ENCODE data around the gene MAPKBP1. TPM values are rescaled to one million over a fixed set of nuclear protein-coding genes. Genes with fewer than 3 reads are reported as not detected.

The MAPKBP1 gene
- total and polyA plus RNA-seq, 8 donors: 8.8 to 41.5 (median 16.8) TPM

DNA sequence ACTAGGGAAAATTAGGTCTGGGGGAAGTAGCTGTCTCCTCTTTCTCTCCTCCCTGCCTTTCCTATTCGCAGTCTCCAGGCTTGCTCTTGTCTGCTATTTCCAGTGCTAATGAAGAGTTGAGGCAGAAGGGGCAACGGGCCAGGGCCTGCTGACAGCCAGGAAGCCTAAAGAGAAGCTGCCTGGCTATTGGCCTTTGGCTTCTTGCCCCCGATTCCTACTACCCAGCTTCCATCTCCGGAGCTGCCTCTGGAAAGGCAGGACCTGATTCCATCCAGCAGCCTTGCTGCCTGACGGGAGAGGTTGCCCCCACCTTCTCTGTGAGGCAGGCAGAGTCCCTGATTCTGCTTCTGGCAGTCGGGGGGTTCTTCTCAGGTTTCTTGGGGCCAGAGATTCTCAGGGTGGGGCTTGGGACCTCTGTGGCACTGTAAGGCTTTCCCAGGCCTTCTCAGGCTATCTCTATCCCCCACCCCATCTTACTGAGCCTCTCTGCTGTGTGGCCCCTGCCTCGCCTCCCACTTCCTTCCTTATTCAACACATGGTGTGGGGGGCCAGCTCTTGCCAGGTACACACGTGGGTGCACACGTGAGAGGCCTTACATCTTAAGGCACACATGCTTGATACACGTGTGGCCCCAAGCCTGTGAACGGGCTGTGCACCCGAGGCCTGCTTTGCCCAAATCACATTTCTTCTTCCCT is 35.4 kb downstream of the MAPKBP1 start:
- no peak for DNase-seq
- Histone ChIP-seq H3K27me3 (no peaks in the 10 kb centered on the region), H3K4me1 (peaks cover 3 to 35% (median 17%) of the 10 kb centered on the region in 4 donors), H3K27ac (no peak overlapping the region), H3K4me3 (no peak overlapping the region), H3K9me3 (no peaks in the 10 kb centered on the region), H3K36me3 (peaks cover 22 to 51% (median 32%) of the 10 kb centered on the region in 4 donors)
- no peak for TF ChIP-seq EP300 (IDR thresholded peaks at IDR 0.05)
- no peak for TF ChIP-seq POLR2A (IDR thresholded peaks at IDR 0.05)
- 64 to 85% (median 82%) methylated on average over 9 to 12 of the region's 12 CpGs for WGBS, 5 donors
- intact Hi-C loops (cut with DNase I; ENCODE audit: low total_unique reads): loop anchor here (5.0 kb wide), 1 partner anchor 37 kb away; the partner anchor contains the start of gene MAPKBP1

DNA sequence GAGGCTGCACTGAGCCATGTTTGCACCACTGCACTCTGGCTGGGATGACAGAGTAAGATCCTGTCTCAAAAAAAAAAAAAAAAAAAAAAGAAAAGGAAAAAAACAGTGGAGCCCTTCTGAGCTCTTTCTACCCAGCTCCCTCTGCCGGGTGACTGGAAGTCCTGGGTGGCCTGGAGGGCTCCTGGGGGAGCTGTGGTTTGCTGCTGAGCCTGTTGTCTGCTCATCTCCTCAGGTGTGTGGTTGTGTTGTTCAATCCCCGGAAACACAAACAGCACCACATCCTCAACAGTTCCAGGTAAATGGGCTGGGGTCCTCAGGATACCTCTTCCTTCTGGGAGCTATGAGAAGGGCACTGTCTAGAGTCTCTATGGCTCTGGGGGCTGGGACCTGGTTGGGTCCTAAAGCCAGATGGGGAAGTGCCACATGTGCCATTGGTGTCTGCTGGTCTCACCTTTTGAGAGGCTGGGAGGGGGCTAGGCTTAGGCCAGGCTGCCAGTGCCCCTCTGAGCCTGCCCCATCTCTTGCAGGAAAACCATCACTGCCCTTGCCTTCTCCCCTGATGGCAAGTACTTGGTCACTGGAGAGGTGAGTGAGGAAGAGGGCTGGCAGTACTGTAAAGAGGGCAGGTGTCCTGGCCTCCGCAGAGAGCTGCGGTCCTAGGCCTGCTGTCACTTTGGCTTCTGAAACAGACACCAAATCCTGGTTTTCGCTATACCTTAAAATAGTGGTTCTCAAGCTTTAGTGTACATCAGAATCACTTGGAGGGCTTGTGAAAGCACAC is 36.6 kb downstream of the MAPKBP1 start:
- H3K27ac ChIP-seq: no peak overlapping the region
- H3K9me3 ChIP-seq: no peaks in the 10 kb centered on the region
- intact Hi-C loops (cut with DNase I; ENCODE audit: low total_unique reads): loop anchor here (5.0 kb wide), 1 partner anchor 39 kb away; the partner anchor contains the start of gene MAPKBP1
- peaks cover 3 to 25% (median 11%) of the 10 kb centered on the region in 4 donors for H3K4me1 ChIP-seq
- no peak for DNase-seq
- WGBS, 5 donors: 92 to 95% (median 94%) methylated on average over 5 of the region's 5 CpGs
- H3K4me3 ChIP-seq: no peak overlapping the region
- no peaks in the 10 kb centered on the region for H3K27me3 ChIP-seq
- H3K36me3 ChIP-seq: peaks cover 28 to 52% (median 43%) of the 10 kb centered on the region in 4 donors
- TF ChIP-seq EP300 (IDR thresholded peaks at IDR 0.05): no peak
- no peak for TF ChIP-seq POLR2AphosphoS5 (IDR thresholded peaks at IDR 0.05)
- no peak for TF ChIP-seq POLR2A (IDR thresholded peaks at IDR 0.05)
- TF ChIP-seq, protein P1, sequence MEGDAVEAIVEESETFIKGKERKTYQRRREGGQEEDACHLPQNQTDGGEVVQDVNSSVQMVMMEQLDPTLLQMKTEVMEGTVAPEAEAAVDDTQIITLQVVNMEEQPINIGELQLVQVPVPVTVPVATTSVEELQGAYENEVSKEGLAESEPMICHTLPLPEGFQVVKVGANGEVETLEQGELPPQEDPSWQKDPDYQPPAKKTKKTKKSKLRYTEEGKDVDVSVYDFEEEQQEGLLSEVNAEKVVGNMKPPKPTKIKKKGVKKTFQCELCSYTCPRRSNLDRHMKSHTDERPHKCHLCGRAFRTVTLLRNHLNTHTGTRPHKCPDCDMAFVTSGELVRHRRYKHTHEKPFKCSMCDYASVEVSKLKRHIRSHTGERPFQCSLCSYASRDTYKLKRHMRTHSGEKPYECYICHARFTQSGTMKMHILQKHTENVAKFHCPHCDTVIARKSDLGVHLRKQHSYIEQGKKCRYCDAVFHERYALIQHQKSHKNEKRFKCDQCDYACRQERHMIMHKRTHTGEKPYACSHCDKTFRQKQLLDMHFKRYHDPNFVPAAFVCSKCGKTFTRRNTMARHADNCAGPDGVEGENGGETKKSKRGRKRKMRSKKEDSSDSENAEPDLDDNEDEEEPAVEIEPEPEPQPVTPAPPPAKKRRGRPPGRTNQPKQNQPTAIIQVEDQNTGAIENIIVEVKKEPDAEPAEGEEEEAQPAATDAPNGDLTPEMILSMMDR (IDR thresholded peaks at IDR 0.05): no peak

DNA sequence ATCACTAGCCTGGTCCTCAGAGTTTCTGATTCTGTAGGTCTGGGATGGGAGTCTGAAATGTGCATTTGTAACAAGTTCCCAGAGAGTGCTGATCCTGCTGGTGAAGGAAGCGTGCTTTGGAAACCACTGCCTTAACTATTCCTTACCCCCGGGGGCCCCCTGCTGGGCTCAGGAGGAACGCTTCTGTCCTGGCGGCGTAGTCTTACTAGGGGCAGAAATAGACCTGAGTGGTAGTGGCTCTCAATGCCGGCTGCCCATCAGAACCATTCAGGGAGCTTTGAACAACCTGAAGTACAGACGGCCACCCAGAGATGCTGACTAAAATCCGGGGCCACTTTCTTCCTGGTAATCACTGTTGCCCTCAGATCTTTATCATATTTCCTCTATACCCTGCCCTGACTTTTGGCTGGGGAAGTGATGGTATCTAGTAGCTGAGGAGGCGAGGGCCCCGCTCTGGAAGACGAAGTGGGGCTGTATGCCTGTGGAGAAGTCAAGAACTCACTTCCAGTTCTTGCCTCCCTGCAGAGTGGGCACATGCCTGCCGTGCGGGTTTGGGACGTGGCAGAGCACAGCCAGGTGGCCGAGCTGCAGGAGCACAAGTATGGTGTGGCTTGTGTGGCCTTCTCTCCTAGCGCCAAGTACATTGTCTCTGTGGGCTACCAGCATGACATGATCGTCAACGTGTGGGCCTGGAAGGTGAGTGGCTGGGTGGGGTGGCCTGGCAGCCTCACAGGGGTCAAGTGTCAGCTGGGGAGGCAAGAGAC is 37.3 kb downstream of the MAPKBP1 start:
- Histone ChIP-seq H3K4me3 (no peak overlapping the region), H3K27ac (no peak overlapping the region), H3K4me1 (peaks cover 2 to 18% (median 6%) of the 10 kb centered on the region in 4 donors), H3K9me3 (no peaks in the 10 kb centered on the region), H3K36me3 (peaks cover 31 to 60% (median 51%) of the 10 kb centered on the region in 4 donors), H3K27me3 (no peaks in the 10 kb centered on the region)
- intact Hi-C loops (cut with DNase I; ENCODE audit: low total_unique reads): loop anchor here (5.0 kb wide), 1 partner anchor 39 kb away; the partner anchor contains the start of gene MAPKBP1
- TF ChIP-seq, protein P1 (IDR thresholded peaks at IDR 0.05): peak in 5 of 7 experiments; percentile 70 to 90 (median 88)
- no peak for TF ChIP-seq EP300 (IDR thresholded peaks at IDR 0.05)
- TF ChIP-seq POLR2A (IDR thresholded peaks at IDR 0.05): no peak
- peak in 1 of 3 donors; percentile 62 for TF ChIP-seq POLR2AphosphoS5 (IDR thresholded peaks at IDR 0.05)
- WGBS, 5 donors: 45 to 50% (median 47%) methylated on average over 15 to 18 of the region's 18 CpGs
- DNase-seq: peak; percentile 89 to 94

DNA sequence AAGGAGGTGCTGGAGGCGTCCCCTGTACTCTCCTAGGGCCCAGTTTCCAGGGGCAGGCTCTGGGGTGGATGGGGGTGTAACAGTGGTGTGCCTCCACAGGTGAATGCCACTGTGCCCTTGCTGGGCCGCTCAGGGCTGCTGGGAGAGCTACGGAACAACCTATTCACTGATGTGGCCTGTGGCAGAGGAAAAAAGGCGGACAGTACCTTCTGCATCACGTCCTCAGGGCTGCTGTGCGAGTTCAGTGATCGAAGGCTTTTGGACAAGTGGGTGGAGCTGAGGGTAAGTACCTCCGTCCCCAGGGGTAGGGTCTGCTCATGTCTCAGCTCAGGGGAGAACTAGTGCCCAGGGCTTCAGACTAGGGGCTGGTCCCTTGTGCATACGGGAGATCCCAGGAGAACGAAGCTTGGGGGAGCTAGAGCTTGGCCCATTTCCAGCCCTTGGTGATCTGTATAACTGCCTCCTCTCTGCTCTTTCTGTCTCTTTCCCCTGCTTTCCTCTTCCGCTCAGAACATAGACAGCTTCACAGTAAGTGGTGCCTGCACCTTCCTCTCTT is 38.6 kb downstream of the MAPKBP1 start:
- WGBS, 5 donors: 88 to 94% (median 93%) methylated on average over 11 of the region's 11 CpGs
- intact Hi-C loops (cut with DNase I; ENCODE audit: low total_unique reads): loop anchor here (5.0 kb wide), 1 partner anchor 41 kb away; the partner anchor contains the start of gene MAPKBP1
- no peak for DNase-seq
- Histone ChIP-seq H3K4me3 (no peak overlapping the region), H3K27ac (no peak overlapping the region), H3K4me1 (peaks cover 0 to 13% (median 4%) of the 10 kb centered on the region in 4 donors), H3K27me3 (no peaks in the 10 kb centered on the region), H3K9me3 (no peaks in the 10 kb centered on the region), H3K36me3 (peaks cover 44 to 73% (median 64%) of the 10 kb centered on the region in 4 donors)
- TF ChIP-seq POLR2A (IDR thresholded peaks at IDR 0.05) (no peak), POLR2AphosphoS5 (IDR thresholded peaks at IDR 0.05) (no peak), EP300 (IDR thresholded peaks at IDR 0.05) (no peak)
- TF ChIP-seq, protein P1 (IDR thresholded peaks at IDR 0.05): no peak
